Measurements from ENCODE around the gene SLC25A48. TPM values are rescaled to one million over a fixed set of nuclear protein-coding genes. Genes with fewer than 3 reads are reported as not detected.

The SLC25A48 gene
- total RNA-seq, 4 donors from 2014 or later: 1.7 to 5.7 (median 3.1) TPM

DNA sequence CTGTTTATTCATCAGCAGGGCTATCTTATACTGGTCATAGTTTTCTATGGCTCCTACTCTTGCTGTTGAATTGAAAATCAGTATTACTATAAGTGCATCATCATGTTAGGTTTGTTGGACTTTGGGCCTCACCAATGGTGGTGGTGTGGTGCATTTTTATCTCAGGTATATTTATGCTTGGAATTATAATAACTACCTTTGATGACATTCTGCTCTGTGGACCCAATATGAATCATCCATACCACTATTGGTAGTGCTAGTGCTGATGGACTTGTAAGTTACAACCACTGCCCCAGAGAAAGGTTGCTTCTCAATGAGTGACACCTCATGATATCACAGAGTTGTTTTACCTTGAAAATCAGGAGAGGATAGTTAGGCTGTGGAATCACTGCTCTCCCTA lies 33.1 kb downstream of the SLC25A48 start:
- Histone ChIP-seq H3K4me3 (no peak overlapping the region), H3K27me3 (no peaks in the 10 kb centered on the region), H3K9me3 (no peaks in the 10 kb centered on the region), H3K27ac (no peak overlapping the region), H3K36me3 (no peaks in the 10 kb centered on the region), H3K4me1 (no peaks in the 10 kb centered on the region)
- TF ChIP-seq CTCF (IDR thresholded peaks at IDR 0.05) (no peak), POLR2AphosphoS5 (IDR thresholded peaks at IDR 0.05) (no peak), EP300 (IDR thresholded peaks at IDR 0.05) (no peak), POLR2A (IDR thresholded peaks at IDR 0.05) (no peak)
- DNase-seq (ENCODE audit: low spot score in 2 of 2): peak in 1 of 2 donors; percentile 31

- Histone ChIP-seq H3K36me3 (no peaks in the 10 kb centered on the region), H3K9me3 (no peaks in the 10 kb centered on the region), H3K27me3 (no peaks in the 10 kb centered on the region), H3K4me1 (no peaks in the 10 kb centered on the region), H3K4me3 (no peak overlapping the region), H3K27ac (no peak overlapping the region)
- no peak for DNase-seq (ENCODE audit: low spot score in 2 of 2)
- WGBS: 58% methylated on average over 2 of the region's 2 CpGs
- TF ChIP-seq POLR2A (IDR thresholded peaks at IDR 0.05) (no peak), POLR2AphosphoS5 (IDR thresholded peaks at IDR 0.05) (no peak)
These were observed 34.2 kb downstream of the SLC25A48 start for GRCh38 chr5:135868681-135869080.

- 84% methylated on average over 2 of the region's 2 CpGs for WGBS
These were observed 34.8 kb downstream of the SLC25A48 start for GRCh38 chr5:135869276-135869675.

DNA sequence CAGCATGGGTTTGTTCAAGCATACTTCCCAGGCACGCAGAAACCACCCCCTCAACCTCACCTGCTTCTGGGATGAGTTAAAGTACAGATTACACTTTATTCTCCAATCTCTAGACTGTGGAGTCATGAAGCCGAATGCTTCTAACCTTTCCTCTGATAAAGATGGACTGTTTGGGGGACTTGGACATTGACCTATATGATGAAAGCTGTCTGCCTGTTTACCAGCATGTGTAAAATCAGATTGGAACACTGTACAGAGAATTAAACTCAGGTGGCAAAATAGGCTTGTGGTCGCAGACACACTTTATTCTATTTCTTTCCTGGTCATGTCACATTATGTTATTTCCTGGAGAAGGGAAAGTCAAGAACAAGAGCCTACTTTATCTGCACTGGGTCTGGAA lies 35.5 kb downstream of the SLC25A48 start:
- no peaks in the 10 kb centered on the region for H3K27me3 ChIP-seq
- H3K27ac ChIP-seq: no peak overlapping the region
- no peak for DNase-seq (ENCODE audit: low spot score in 2 of 2)
- H3K9me3 ChIP-seq: no peaks in the 10 kb centered on the region
- 77% methylated on average over 3 of the region's 3 CpGs for WGBS
- no peaks in the 10 kb centered on the region for H3K4me1 ChIP-seq
- TF ChIP-seq POLR2A (IDR thresholded peaks at IDR 0.05) (no peak), EP300 (IDR thresholded peaks at IDR 0.05) (no peak), CTCF (IDR thresholded peaks at IDR 0.05) (no peak), POLR2AphosphoS5 (IDR thresholded peaks at IDR 0.05) (no peak)
- H3K4me3 ChIP-seq: no peak overlapping the region
- no peaks in the 10 kb centered on the region for H3K36me3 ChIP-seq

More at GRCh38 chr5:135869276-135869675, 34.8 kb downstream of the SLC25A48 start:
- Histone ChIP-seq H3K4me3 (no peak overlapping the region), H3K27ac (no peak overlapping the region), H3K36me3 (no peaks in the 10 kb centered on the region), H3K9me3 (no peaks in the 10 kb centered on the region), H3K27me3 (no peaks in the 10 kb centered on the region), H3K4me1 (no peaks in the 10 kb centered on the region)
- no peak for TF ChIP-seq EP300 (IDR thresholded peaks at IDR 0.05)
- no peak for TF ChIP-seq CTCF (IDR thresholded peaks at IDR 0.05)
- no peak for TF ChIP-seq POLR2A (IDR thresholded peaks at IDR 0.05)
- no peak for TF ChIP-seq POLR2AphosphoS5 (IDR thresholded peaks at IDR 0.05)
- DNase-seq (ENCODE audit: low spot score in 2 of 2): no peak

DNA sequence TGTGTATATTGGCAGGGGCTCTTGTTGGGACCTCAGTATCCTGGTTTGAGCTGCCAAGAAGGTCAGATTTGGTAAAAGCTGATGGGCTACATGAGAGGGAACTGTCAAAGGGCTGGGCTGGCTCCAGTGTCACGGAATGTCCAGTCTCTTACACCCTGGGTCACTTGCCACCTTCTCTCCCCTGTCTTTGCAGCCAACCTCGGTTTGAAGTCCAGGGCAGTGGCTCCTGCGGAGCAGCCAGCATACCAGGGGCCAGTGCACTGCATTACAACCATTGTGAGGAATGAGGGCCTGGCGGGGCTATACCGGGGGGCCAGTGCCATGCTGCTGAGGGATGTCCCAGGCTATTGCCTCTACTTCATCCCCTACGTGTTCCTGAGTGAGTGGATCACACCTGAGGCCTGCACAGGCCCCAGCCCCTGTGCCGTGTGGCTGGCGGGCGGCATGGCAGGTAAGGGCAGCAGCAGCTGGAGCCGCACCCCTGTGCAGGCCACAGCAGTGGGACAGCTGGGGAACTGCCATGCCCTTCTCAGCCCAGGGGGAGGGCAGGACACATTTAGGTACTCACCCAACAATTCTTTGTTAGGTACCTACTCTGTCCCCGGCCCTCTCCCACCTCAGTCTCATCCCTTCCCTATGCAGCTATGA lies 36.9 kb downstream of the SLC25A48 start:
- TF ChIP-seq POLR2A (IDR thresholded peaks at IDR 0.05) (no peak), EP300 (IDR thresholded peaks at IDR 0.05) (no peak), POLR2AphosphoS5 (IDR thresholded peaks at IDR 0.05) (no peak), CTCF (IDR thresholded peaks at IDR 0.05) (no peak)
- H3K27me3 ChIP-seq: no peaks in the 10 kb centered on the region
- WGBS: 66% methylated on average over 4 of the region's 11 CpGs

More for the DNA sequence above, 36.9 kb downstream of the SLC25A48 start:
- no peaks in the 10 kb centered on the region for H3K4me1 ChIP-seq
- H3K4me3 ChIP-seq: no peak overlapping the region
- no peak overlapping the region for H3K27ac ChIP-seq
- DNase-seq (ENCODE audit: low spot score in 2 of 2): peak in 1 of 2 donors; percentile 73
- no peaks in the 10 kb centered on the region for H3K36me3 ChIP-seq
- no peaks in the 10 kb centered on the region for H3K9me3 ChIP-seq
